Fibroblast of pulmonary artery (primary cell): ENCODE data around the gene ERP44.
A peak's percentile ranks its signal among the peaks of the same experiment; 100 is the strongest.

Experiments used
- DNase-seq: peaks from one replicate; pipeline ENCODE4 v3.0.0-alpha.2; 2010; ENCODE audit warnings: low read depth
- H3K4me3 ChIP-seq: replicated peaks from 2 replicates; pipeline ENCODE4 v1.5.1; 2011; ENCODE audit warnings: low read depth, mild to moderate bottlenecking, control low read depth, low read length, moderate library complexity
- CTCF ChIP-seq: IDR thresholded peaks from 2 replicates; pipeline ENCODE4 v1.5.1; 2011; ENCODE audit warnings: mild to moderate bottlenecking, control low read depth, low read length, inconsistent platforms; ENCODE audit errors: missing control alignments

ERP44 gene

GRCh38 chr9:99977033-99977792 is 121.6 kb downstream of the ERP44 start:
- TF ChIP-seq CTCF, result no peak
- DNase-seq, result no peak
- no peak overlapping the region for H3K4me3 ChIP-seq

GRCh38 chr9:99973455-99973854 is 125.3 kb downstream of the ERP44 start:
- TF ChIP-seq CTCF, result no peak
- no peak overlapping the region for H3K4me3 ChIP-seq
- DNase-seq, result no peak

- no peak for TF ChIP-seq CTCF
- no peak for DNase-seq
- no peak overlapping the region for H3K4me3 ChIP-seq
Measured at GRCh38 chr9:99971410-99971809, 127.4 kb downstream of the ERP44 start.

GRCh38 chr9:99970481-99970880 is 128.3 kb downstream of the ERP44 start:
- TF ChIP-seq CTCF, result no peak
- no peak for DNase-seq
- no peak overlapping the region for H3K4me3 ChIP-seq

GRCh38 chr9:99967457-99967856 is 131.3 kb downstream of the ERP44 start:
- DNase-seq, result no peak
- no peak for TF ChIP-seq CTCF
- no peak overlapping the region for H3K4me3 ChIP-seq

- TF ChIP-seq CTCF, result no peak
- no peak overlapping the region for H3K4me3 ChIP-seq
- peak; percentile 22 for DNase-seq
Measured at GRCh38 chr9:99966716-99967115, 132.1 kb downstream of the ERP44 start.

- TF ChIP-seq CTCF, result no peak
- no peak overlapping the region for H3K4me3 ChIP-seq
- DNase-seq, result no peak
Measured at GRCh38 chr9:99966001-99966400, 132.8 kb downstream of the ERP44 start.
